HepG2 (cell line): ENCODE measurements around the gene TEX53. TPM values are rescaled to one million over a fixed set of nuclear protein-coding genes. Genes with fewer than 3 reads are reported as not detected.
A peak's percentile ranks its signal among the peaks of the same experiment; 100 is the strongest.

ENCODE experiments used
- ARID2 ChIP-seq: sonication (generic); formaldehyde crosslinking; IDR thresholded peaks from 2 replicates; pipeline ENCODE4 v1.8.1; 2022; ENCODE audit warnings: mild to moderate bottlenecking, missing genetic modification reagents, borderline replicate concordance
- ARNT ChIP-seq: fragments of 450-650 bp; IDR thresholded peaks from 2 replicates; pipeline ENCODE4 v1.6.1; 2017
- DNMT3B ChIP-seq: conservative IDR thresholded peaks from 2 replicates; pipeline ENCODE4 v1.6.1; 2016; ENCODE audit warnings: missing biosample characterization, control low read depth
- ETV5 ChIP-seq: IDR thresholded peaks from 2 replicates; pipeline ENCODE4 v1.6.1; 2018; ENCODE audit warnings: missing biosample characterization, missing genetic modification reagents, inconsistent platforms, borderline replicate concordance
- GPN1 ChIP-seq: sonication (generic); formaldehyde crosslinking; IDR thresholded peaks from 2 replicates; pipeline ENCODE4 v1.5.1; 2020; ENCODE audit warnings: missing genetic modification reagents, borderline replicate concordance
- HNRNPH1 ChIP-seq: fragments of 200-400 bp; formaldehyde crosslinking; optimal IDR thresholded peaks from 2 replicates; pipeline ENCODE3; 2017; ENCODE audit warnings: mild to moderate bottlenecking, low read depth, low read length
- HOXA5 ChIP-seq: sonication (generic); formaldehyde crosslinking; IDR thresholded peaks from 2 replicates; pipeline ENCODE4 v1.4.0; 2020; ENCODE audit warnings: missing genetic modification reagents
- HOXA7 ChIP-seq: sonication (generic); formaldehyde crosslinking; IDR thresholded peaks from 2 replicates; pipeline ENCODE4 v1.8.1; 2022; ENCODE audit warnings: mild to moderate bottlenecking, missing genetic modification reagents, moderate library complexity
- MBNL3 ChIP-seq: fragments of 250-450 bp; sonication (Bioruptor Pico); conservative IDR thresholded peaks from 2 replicates; pipeline ENCODE4 v1.8.0; 2022; ENCODE audit warnings: mild to moderate bottlenecking, inconsistent platforms
- MXI1 ChIP-seq: IDR thresholded peaks from 3 replicates; pipeline ENCODE4 v1.6.1; 2012; ENCODE audit warnings: low read depth, low read length, inconsistent platforms, borderline replicate concordance
- NR3C1 ChIP-seq: sonication (generic); formaldehyde crosslinking; IDR thresholded peaks from 2 replicates; pipeline ENCODE4 v1.4.0; 2020; ENCODE audit warnings: missing genetic modification reagents
- PCBP2 ChIP-seq: fragments of 200-400 bp; formaldehyde crosslinking; optimal IDR thresholded peaks from 2 replicates; pipeline ENCODE3; 2018; ENCODE audit warnings: low read length, low read depth; ENCODE audit not compliant: poor library complexity, severe bottlenecking
- POLR2AphosphoS2 ChIP-seq: IDR thresholded peaks from 2 replicates; pipeline ENCODE4 v1.6.1; 2011; ENCODE audit warnings: low read depth, low read length, improper control_type of control experiment
- RARA ChIP-seq: IDR thresholded peaks from 2 replicates; pipeline ENCODE4 v1.6.1; 2016; ENCODE audit warnings: missing genetic modification reagents, missing compliant biosample characterization
- RBM22 ChIP-seq: fragments of 200-400 bp; formaldehyde crosslinking; optimal IDR thresholded peaks from 2 replicates; pipeline ENCODE3; 2017; ENCODE audit warnings: mild to moderate bottlenecking, low read length, moderate library complexity
- SAP130 ChIP-seq: IDR thresholded peaks from 2 replicates; pipeline ENCODE4 v1.6.1; 2016; ENCODE audit warnings: low read depth
- SATB2 ChIP-seq: sonication (generic); formaldehyde crosslinking; IDR thresholded peaks from 2 replicates; pipeline ENCODE4 v1.5.0; 2020; ENCODE audit warnings: missing genetic modification reagents
- TARDBP ChIP-seq: sonication (generic); formaldehyde crosslinking; IDR thresholded peaks from 2 replicates; pipeline ENCODE4 v1.8.0; 2022; ENCODE audit warnings: mild to moderate bottlenecking, missing genetic modification reagents
- ZMYM4 ChIP-seq: sonication (generic); formaldehyde crosslinking; IDR thresholded peaks from 2 replicates; pipeline ENCODE4 v1.8.1; 2023; ENCODE audit warnings: mild to moderate bottlenecking, missing genetic modification reagents
- ZNF530 ChIP-seq: sonication (generic); formaldehyde crosslinking; IDR thresholded peaks from 2 replicates; pipeline ENCODE4 v1.5.0; 2020; ENCODE audit warnings: low read depth, mild to moderate bottlenecking, missing genetic modification reagents
- ZNF660 ChIP-seq: sonication (generic); formaldehyde crosslinking; IDR thresholded peaks from 2 replicates; pipeline ENCODE4 v1.5.1; 2020; ENCODE audit warnings: mild to moderate bottlenecking, low read depth, missing genetic modification reagents, borderline replicate concordance
- polyA plus RNA-seq, 8 experiments: library from polyadenylated mRNA; depleted of rRNA in 3 of 8; stranded (reverse) in 7 of 8; unstranded in 1 of 8; fragments of >200 nt; fragmentation: Illumina TruSeq in 4 of 8; extraction: Trizol in 4 of 8; gene quantifications; 2 replicates each; pipeline versions ENCODE4 v1.2.1 to v1.2.3, GENCODE V29; 2011 to 2016; ENCODE audit warnings: low read depth in 4 of 8, missing spikeins in 1 of 8, mixed read lengths in 1 of 8; ENCODE audit not compliant: insufficient read depth in 1 of 8
- total RNA-seq, 5 experiments: library from RNA; depleted of rRNA; stranded (reverse); fragments of >200 nt; fragmentation: Illumina TruSeq; extraction: Trizol; gene quantifications; 2 replicates each; pipeline ENCODE4 v1.2.3, GENCODE V29; 2016; ENCODE audit warnings: low read depth in 1 of 5
- TF ChIP-seq, protein P1 (sequence below): sonication (generic); formaldehyde crosslinking; IDR thresholded peaks from 2 replicates; pipeline ENCODE4 v1.9.0; 2022; ENCODE audit warnings: missing genetic modification reagents, mild to moderate bottlenecking, borderline replicate concordance
- TF ChIP-seq, protein P2 (sequence below): sonication (generic); formaldehyde crosslinking; IDR thresholded peaks from 2 replicates; pipeline ENCODE4 v1.5.0; 2020; ENCODE audit warnings: missing genetic modification reagents, mild to moderate bottlenecking, borderline replicate concordance
- TF ChIP-seq, protein P3 (sequence below): sonication (generic); formaldehyde crosslinking; IDR thresholded peaks from 2 replicates; pipeline ENCODE4 v1.4.0; 2020; ENCODE audit warnings: mild to moderate bottlenecking, missing genetic modification reagents
- TF ChIP-seq, protein P4 (sequence below): sonication (generic); formaldehyde crosslinking; IDR thresholded peaks from 2 replicates; pipeline ENCODE4 v1.5.0; 2020; ENCODE audit warnings: missing genetic modification reagents

Gene TEX53
- total and polyA plus RNA-seq, 2 of the 13 experiments (the other 11 are each of a cell fraction or from before 2014, with no cell fraction given) = not detected

DNA sequence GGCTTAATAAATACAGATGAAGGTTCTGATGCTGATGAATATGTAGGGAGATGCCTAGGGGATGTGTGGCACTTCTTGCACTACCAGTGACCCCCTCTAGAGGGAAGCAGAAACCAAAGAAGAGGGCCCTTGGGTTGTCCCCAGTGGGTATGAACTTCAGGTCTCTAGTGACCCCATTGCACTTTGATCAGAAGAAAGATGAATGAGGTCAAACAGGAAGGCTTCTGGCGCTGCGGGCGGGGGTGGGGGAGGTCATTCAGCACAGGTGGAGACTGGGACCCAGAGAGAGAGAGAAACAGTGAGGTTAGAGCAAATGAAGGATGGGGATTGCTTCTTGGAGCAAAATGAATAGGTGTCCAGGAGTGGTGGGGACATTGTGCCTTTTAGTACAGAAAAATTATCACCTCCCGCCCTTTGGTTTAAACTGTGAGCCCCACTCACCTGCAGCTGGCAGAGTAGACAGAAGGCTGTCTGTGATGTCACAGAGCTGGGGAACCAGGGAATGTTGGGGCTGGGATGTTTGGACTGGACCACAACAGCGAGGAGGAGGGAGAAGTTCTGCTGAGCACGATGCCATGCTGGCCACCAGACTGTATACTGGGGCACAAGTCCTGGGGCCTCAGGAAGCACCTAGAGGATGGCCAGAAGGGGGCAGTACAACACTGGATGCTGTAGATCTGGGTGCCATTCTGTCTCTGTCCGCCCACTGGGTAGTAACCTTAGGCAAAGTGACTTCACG is 24.2 kb upstream of the TEX53 start, which contains the start of gene TEX48 (continued):
- peak; percentile 55; the same call in 1 of the 2 replicates for TF ChIP-seq RARA
- no peak for TF ChIP-seq SAP130
- TF ChIP-seq ZNF530 = no peak
- TF ChIP-seq, protein P1, sequence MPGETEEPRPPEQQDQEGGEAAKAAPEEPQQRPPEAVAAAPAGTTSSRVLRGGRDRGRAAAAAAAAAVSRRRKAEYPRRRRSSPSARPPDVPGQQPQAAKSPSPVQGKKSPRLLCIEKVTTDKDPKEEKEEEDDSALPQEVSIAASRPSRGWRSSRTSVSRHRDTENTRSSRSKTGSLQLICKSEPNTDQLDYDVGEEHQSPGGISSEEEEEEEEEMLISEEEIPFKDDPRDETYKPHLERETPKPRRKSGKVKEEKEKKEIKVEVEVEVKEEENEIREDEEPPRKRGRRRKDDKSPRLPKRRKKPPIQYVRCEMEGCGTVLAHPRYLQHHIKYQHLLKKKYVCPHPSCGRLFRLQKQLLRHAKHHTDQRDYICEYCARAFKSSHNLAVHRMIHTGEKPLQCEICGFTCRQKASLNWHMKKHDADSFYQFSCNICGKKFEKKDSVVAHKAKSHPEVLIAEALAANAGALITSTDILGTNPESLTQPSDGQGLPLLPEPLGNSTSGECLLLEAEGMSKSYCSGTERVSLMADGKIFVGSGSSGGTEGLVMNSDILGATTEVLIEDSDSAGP (CRISPR knock-in tag) = no peak
- no peak for TF ChIP-seq ARID2 (CRISPR knock-in tag)
- no peak for TF ChIP-seq RBM22
- TF ChIP-seq, protein P2, sequence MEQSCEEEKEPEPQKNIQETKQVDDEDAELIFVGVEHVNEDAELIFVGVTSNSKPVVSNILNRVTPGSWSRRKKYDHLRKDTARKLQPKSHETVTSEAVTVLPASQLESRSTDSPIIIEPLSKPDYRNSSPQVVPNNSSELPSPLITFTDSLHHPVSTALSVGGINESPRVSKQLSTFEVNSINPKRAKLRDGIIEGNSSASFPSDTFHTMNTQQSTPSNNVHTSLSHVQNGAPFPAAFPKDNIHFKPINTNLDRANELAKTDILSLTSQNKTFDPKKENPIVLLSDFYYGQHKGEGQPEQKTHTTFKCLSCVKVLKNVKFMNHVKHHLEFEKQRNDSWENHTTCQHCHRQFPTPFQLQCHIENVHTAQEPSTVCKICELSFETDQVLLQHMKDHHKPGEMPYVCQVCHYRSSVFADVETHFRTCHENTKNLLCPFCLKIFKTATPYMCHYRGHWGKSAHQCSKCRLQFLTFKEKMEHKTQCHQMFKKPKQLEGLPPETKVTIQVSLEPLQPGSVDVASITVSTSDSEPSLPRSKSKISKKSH (CRISPR knock-in tag) = no peak
- no peak for TF ChIP-seq HOXA5 (CRISPR knock-in tag)
- TF ChIP-seq NR3C1 (CRISPR knock-in tag) = no peak
- TF ChIP-seq, protein P3, sequence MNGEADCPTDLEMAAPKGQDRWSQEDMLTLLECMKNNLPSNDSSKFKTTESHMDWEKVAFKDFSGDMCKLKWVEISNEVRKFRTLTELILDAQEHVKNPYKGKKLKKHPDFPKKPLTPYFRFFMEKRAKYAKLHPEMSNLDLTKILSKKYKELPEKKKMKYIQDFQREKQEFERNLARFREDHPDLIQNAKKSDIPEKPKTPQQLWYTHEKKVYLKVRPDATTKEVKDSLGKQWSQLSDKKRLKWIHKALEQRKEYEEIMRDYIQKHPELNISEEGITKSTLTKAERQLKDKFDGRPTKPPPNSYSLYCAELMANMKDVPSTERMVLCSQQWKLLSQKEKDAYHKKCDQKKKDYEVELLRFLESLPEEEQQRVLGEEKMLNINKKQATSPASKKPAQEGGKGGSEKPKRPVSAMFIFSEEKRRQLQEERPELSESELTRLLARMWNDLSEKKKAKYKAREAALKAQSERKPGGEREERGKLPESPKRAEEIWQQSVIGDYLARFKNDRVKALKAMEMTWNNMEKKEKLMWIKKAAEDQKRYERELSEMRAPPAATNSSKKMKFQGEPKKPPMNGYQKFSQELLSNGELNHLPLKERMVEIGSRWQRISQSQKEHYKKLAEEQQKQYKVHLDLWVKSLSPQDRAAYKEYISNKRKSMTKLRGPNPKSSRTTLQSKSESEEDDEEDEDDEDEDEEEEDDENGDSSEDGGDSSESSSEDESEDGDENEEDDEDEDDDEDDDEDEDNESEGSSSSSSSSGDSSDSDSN (CRISPR knock-in tag) = no peak
- TF ChIP-seq HNRNPH1 = no peak
- TF ChIP-seq ZNF660 = no peak
- TF ChIP-seq, protein P4, sequence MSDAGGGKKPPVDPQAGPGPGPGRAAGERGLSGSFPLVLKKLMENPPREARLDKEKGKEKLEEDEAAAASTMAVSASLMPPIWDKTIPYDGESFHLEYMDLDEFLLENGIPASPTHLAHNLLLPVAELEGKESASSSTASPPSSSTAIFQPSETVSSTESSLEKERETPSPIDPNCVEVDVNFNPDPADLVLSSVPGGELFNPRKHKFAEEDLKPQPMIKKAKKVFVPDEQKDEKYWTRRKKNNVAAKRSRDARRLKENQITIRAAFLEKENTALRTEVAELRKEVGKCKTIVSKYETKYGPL = no peak
- no peak; the same call in 1 of the 2 replicates for TF ChIP-seq ETV5 (CRISPR knock-in tag)
- no peak for TF ChIP-seq DNMT3B (CRISPR knock-in tag)
- no peak for TF ChIP-seq MXI1
- TF ChIP-seq POLR2AphosphoS2 = no peak
- TF ChIP-seq SATB2 (CRISPR knock-in tag) = no peak
- TF ChIP-seq ARNT = no peak
- no peak for TF ChIP-seq GPN1 (CRISPR knock-in tag)
- TF ChIP-seq TARDBP = 0 out of 2 replicates have a peak, but pooled peaks have one; percentile 10
- no peak for TF ChIP-seq PCBP2
- no peak for TF ChIP-seq ZMYM4 (CRISPR knock-in tag)
- TF ChIP-seq HOXA7 = no peak
- TF ChIP-seq MBNL3 (CRISPR knock-in tag) = no peak
